ENCODE measurements around the gene DDO. TPM values are rescaled to one million over a fixed set of nuclear protein-coding genes. Genes with fewer than 3 reads are reported as not detected.

Gene DDO
- total and polyA plus RNA-seq, 9 donors, result 0.45 to 2.5 (median 0.88) TPM; not detected in 3

DNA sequence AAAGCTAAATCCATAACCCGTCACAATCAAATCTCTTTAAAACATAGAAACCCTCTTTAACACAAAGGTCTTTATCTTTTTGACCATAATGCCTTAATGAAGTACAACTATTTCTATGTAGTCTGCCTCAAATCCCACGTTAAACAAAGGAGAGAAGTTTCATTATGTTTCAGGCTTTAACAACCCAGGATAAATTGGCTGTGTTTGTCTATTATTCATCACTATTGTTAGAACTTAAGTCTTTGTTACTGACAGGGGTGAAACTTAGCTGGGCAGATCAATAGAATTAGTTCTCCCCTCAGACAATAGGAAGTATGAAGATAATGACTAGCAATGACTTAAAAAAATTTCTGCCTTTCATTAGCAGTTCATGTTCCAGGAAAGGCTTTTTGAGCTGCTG, 47.1 kb downstream of the DDO start:
- H3K4me3 ChIP-seq, result no peak overlapping the region
- H3K27me3 ChIP-seq, result no peaks in the 10 kb centered on the region
- H3K4me1 ChIP-seq (ENCODE audit: insufficient read depth), result no peaks in the 10 kb centered on the region
- TF ChIP-seq POLR2A (IDR thresholded peaks at IDR 0.05) (no peak), EP300 (IDR thresholded peaks at IDR 0.05) (no peak)
- TF ChIP-seq, protein P1, sequence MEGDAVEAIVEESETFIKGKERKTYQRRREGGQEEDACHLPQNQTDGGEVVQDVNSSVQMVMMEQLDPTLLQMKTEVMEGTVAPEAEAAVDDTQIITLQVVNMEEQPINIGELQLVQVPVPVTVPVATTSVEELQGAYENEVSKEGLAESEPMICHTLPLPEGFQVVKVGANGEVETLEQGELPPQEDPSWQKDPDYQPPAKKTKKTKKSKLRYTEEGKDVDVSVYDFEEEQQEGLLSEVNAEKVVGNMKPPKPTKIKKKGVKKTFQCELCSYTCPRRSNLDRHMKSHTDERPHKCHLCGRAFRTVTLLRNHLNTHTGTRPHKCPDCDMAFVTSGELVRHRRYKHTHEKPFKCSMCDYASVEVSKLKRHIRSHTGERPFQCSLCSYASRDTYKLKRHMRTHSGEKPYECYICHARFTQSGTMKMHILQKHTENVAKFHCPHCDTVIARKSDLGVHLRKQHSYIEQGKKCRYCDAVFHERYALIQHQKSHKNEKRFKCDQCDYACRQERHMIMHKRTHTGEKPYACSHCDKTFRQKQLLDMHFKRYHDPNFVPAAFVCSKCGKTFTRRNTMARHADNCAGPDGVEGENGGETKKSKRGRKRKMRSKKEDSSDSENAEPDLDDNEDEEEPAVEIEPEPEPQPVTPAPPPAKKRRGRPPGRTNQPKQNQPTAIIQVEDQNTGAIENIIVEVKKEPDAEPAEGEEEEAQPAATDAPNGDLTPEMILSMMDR (IDR thresholded peaks at IDR 0.05), result no peak
- DNase-seq, result no peak
- H3K27ac ChIP-seq, result no peak overlapping the region
- 75 to 83% (median 78%) methylated on average over 2 of the region's 2 CpGs for WGBS, 3 donors
- H3K9me3 ChIP-seq, result no peaks in the 10 kb centered on the region
- intact Hi-C loops (cut with DNase I), result no loop called here
- no peaks in the 10 kb centered on the region for H3K36me3 ChIP-seq

DNA sequence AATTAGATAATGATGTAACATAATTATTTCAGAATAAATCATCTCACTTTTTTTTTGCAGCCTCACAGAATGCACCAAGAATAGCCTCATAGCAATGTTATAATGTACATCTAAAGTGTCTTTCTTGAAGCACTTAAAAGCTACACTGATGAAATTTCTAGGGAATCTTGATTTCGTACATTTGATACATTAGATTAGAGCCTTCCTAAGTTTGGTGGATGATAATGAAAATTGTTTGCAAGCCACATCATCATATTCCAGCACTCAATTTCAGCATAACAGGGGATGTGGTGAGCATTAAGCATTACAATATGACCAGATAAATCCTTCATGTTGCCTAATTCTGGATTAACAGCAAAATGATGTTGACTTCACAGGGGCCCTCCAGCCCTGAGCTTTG, 47.5 kb downstream of the DDO start:
- H3K27ac ChIP-seq, result no peak overlapping the region
- H3K36me3 ChIP-seq, result no peaks in the 10 kb centered on the region
- no peak overlapping the region for H3K4me3 ChIP-seq
- DNase-seq, result no peak
- no peaks in the 10 kb centered on the region for H3K9me3 ChIP-seq
- intact Hi-C loops (cut with DNase I), result no loop called here
- H3K27me3 ChIP-seq, result no peaks in the 10 kb centered on the region
- 90 to 95% (median 95%) methylated on average over 1 of the region's 1 CpG for WGBS, 3 donors
- no peaks in the 10 kb centered on the region for H3K4me1 ChIP-seq (ENCODE audit: insufficient read depth)
- TF ChIP-seq POLR2A (IDR thresholded peaks at IDR 0.05) (no peak), EP300 (IDR thresholded peaks at IDR 0.05) (no peak)
- TF ChIP-seq, protein P1 (IDR thresholded peaks at IDR 0.05), result no peak

DNA sequence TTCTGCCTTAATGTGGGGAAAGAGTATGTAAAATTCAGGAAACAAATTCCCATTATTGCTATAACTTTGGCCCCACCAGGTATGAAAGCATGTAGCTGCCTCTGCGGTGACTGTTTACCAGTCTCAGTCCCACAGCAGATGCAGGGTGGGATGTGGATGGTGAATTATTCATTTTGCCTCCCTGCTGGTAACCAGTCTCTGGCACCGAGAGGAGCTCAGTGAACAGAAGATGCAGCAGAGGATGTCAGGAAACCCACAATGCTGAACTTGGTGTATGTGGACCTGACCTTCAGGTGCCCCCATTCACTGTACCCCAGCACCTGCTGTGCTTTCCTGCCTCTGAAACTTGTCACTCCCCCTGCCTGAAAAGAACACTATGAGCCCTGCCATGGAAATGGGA, 48.4 kb downstream of the DDO start:
- intact Hi-C loops (cut with DNase I), result no loop called here
- no peak for TF ChIP-seq EP300 (IDR thresholded peaks at IDR 0.05)
- TF ChIP-seq POLR2A (IDR thresholded peaks at IDR 0.05), result no peak
- TF ChIP-seq, protein P1 (IDR thresholded peaks at IDR 0.05), result no peak
- Histone ChIP-seq H3K36me3 (no peaks in the 10 kb centered on the region), H3K4me3 (no peak overlapping the region), H3K4me1 (ENCODE audit: insufficient read depth) (no peaks in the 10 kb centered on the region), H3K27me3 (no peaks in the 10 kb centered on the region), H3K27ac (no peak overlapping the region), H3K9me3 (no peaks in the 10 kb centered on the region)
- DNase-seq, result no peak
- WGBS, 3 donors, result 88 to 98% (median 96%) methylated on average over 2 of the region's 2 CpGs

DNA sequence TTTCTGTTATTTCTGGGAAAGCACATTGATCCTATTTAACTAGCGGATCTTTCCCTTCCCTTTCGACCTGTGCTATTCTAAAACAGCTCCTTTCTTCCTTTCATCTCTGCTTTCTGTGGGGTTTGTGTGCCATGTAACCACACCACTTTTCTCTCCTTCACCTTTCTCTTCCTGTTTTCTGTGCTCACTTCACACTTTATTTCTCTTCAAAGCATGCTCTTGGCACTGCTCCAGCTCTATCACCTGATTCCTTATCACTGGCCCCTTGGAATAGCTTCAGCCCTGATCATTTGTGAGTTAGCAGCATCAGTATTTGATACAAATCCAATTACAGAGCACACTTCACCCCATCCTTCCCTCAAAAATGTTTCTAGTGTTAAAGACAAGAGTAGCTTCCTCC, 49.1 kb downstream of the DDO start:
- Histone ChIP-seq H3K36me3 (no peaks in the 10 kb centered on the region), H3K4me3 (no peak overlapping the region), H3K9me3 (no peaks in the 10 kb centered on the region), H3K27ac (no peak overlapping the region), H3K4me1 (ENCODE audit: insufficient read depth) (no peaks in the 10 kb centered on the region), H3K27me3 (no peaks in the 10 kb centered on the region)
- intact Hi-C loops (cut with DNase I), result no loop called here
- TF ChIP-seq, protein P1 (IDR thresholded peaks at IDR 0.05), result no peak
- no peak for TF ChIP-seq POLR2A (IDR thresholded peaks at IDR 0.05)
- TF ChIP-seq EP300 (IDR thresholded peaks at IDR 0.05), result no peak
- 64 to 92% (median 87%) methylated on average over 2 of the region's 2 CpGs for WGBS, 3 donors
- no peak for DNase-seq

Data from ovary (tissue), 9 donors.